Mononuclear cell (primary cell): Measurements from ENCODE around the gene SYNGR3. TPM values are rescaled to one million over a fixed set of nuclear protein-coding genes. Genes with fewer than 3 reads are reported as not detected.

Experiments
- H3K27me3 ChIP-seq: 2 replicates; pipeline ENCODE4 v1.6.0; 2011; ENCODE audit warnings: low read length, control low read depth; ENCODE audit not compliant: insufficient read depth
- H3K4me1 ChIP-seq: 2 replicates; pipeline ENCODE4 v1.5.1; 2011; ENCODE audit warnings: mild to moderate bottlenecking, low read length, control low read depth; ENCODE audit not compliant: insufficient read depth
- H3K4me3 ChIP-seq: 2 replicates; pipeline ENCODE4 v1.5.1; 2011; ENCODE audit warnings: mild to moderate bottlenecking, low read length, moderate library complexity
- H3K9me3 ChIP-seq: 2 replicates; pipeline ENCODE4 v1.5.1; 2011; ENCODE audit warnings: low read depth, mild to moderate bottlenecking, control low read depth, low read length
- total RNA-seq: library from RNA; depleted of rRNA; stranded (reverse); fragments of >200 nt; gene quantifications from one replicate; pipeline ENCODE4 v1.2.3, GENCODE V29; 2012

SYNGR3 gene
- total RNA-seq, 1 donor, result 2.9 TPM

DNA sequence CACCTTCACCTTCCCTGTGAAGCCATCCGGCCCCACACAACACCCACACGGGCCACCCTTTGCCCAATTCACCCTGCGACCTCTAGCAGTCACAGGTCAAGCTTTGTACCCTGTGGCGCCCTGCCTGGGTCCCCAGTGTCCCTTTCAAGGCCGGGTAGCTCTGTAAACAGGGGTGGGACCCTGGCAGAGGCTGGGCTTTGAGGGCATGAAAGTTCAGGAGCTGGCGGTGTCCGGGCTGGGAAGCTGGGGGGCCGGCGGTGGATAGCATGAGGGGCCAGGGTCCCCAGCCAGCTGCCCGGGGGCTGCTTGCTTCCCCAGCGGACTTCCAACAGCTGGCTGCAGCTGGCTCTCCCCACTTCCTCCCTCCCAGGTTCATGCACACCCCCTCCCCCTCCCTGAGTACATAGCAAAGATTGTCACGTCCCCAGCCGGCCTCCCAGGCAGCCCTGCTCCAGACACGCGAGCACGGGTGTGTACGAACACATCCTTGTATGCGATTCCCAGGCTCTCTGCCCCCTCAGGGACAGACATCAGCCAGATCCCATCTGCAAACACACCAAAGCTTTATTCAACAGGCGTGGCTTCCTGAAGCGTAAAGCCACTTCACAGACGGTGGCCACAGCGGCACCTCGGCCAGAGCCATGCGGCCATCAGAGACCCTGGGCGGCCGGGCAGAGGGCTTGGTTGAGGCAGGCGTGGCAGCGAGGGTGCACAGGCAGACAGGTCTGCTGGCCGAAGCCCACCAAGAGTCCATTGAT, 49.7 kb downstream of the SYNGR3 start:
- Histone ChIP-seq H3K9me3 (no peaks in the 10 kb centered on the region), H3K4me3 (no peak overlapping the region), H3K27me3 (no peaks in the 10 kb centered on the region), H3K4me1 (no peaks in the 10 kb centered on the region)

DNA sequence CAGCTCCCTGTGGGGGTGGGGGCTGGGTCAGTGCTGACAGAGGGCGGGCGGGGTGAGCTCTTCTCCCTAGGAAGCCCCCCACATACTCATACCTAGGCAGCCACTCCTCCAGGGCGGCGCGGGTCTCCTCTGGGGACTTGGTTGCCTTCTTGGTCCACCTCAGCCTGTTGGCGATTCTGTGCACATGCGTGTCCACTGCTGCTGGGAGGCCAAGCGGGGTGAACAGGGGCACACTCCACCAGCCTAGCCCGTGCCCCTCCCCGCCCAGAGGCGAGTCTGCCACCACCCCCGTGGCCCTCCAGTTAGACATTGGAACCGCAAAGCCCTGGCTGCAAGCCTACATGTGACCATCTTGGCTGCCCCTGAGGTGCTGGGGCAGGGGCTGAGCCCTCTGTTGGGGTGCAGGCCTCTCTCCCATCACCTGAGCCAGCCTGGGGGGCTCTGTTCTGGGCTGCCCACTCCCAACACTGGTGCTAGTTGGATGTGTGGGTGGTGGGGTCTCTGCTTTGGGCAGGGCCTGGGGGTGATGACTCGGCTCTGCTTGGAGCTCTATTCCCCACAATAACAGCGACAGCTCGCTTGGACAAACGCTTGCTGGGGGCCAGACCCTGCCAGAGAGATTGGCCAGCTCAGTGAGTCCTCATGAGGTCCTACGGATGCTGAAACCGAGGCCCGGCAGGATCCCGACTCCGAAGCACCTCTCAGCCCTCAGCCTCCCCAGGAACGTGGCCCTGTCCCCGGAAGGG, 50.4 kb downstream of the SYNGR3 start:
- Histone ChIP-seq H3K4me3 (no peak overlapping the region), H3K27me3 (no peaks in the 10 kb centered on the region), H3K9me3 (no peaks in the 10 kb centered on the region), H3K4me1 (no peaks in the 10 kb centered on the region)

- Histone ChIP-seq H3K9me3 (no peaks in the 10 kb centered on the region), H3K4me1 (no peaks in the 10 kb centered on the region), H3K4me3 (no peak overlapping the region), H3K27me3 (no peaks in the 10 kb centered on the region)
Observed at GRCh38 chr16:2040787-2041522, 51.2 kb downstream of the SYNGR3 start.

- H3K9me3 ChIP-seq, result no peaks in the 10 kb centered on the region
- no peaks in the 10 kb centered on the region for H3K27me3 ChIP-seq
- peaks cover 8% of the 10 kb centered on the region for H3K4me1 ChIP-seq
- no peak overlapping the region for H3K4me3 ChIP-seq
Observed at GRCh38 chr16:2042171-2042985, 52.6 kb downstream of the SYNGR3 start.

DNA sequence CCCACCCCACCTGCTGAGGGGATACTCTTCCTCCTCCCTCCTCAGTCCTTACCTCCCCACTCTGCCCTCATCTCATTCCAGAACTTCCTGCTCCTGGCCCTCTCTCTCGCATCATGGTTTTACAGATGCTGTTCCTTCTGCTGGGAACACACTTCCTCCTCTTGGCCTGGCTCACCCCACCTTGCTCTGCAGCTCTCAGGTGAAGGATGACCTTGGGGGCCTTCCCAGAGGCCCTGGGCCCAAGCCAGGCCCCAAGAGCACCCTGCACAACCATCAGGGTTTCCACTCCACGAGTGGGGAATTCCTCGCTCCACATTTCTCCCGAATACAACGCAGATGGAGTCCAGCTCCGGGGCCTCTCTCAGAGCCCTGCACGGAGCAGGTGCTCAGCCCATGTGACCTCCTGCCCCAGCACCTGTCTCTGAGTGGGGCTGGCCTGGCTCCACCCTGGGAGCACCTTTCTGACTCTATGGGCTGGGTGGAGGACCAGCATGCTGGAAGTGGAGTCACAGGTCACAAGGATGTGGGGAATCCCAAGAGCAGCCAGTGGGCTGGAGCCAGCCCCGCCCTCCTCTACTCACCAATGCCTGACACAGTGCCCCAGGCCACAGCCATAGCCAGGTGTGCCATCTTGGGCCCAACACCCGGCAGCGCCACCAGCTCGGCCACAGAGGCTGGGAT, 53.4 kb downstream of the SYNGR3 start:
- H3K27me3 ChIP-seq, result no peaks in the 10 kb centered on the region
- H3K4me1 ChIP-seq, result peaks cover 9% of the 10 kb centered on the region
- H3K9me3 ChIP-seq, result no peaks in the 10 kb centered on the region
- H3K4me3 ChIP-seq, result no peak overlapping the region

Other genes with a start within 250 kb of the SYNGR3 start
- gene NME3, start 218.4 kb upstream of the SYNGR3 start, total RNA-seq, result 17.6 TPM
- 13.3 TPM for gene EME2, start 217.2 kb upstream of the SYNGR3 start, total RNA-seq
- gene MRPS34, start 216.8 kb upstream of the SYNGR3 start, total RNA-seq, result 17.1 TPM
- gene SPSB3, start 207.4 kb upstream of the SYNGR3 start, total RNA-seq, result 40.0 TPM
- gene NUBP2, start 207.0 kb upstream of the SYNGR3 start, total RNA-seq, result 26.2 TPM
- 0.63 TPM for gene IGFALS, start 196.3 kb upstream of the SYNGR3 start, total RNA-seq
- gene HAGH, start 163.1 kb upstream of the SYNGR3 start, total RNA-seq, result 14.3 TPM
- 7.0 TPM for gene FAHD1, start 162.8 kb upstream of the SYNGR3 start, total RNA-seq
- not detected for gene MEIOB, start 117.8 kb upstream of the SYNGR3 start, total RNA-seq
- not detected for gene HS3ST6, start 71.6 kb upstream of the SYNGR3 start, total RNA-seq
- 5.8 TPM for gene MSRB1, start 46.8 kb upstream of the SYNGR3 start, total RNA-seq
- gene RPL3L, start 35.3 kb upstream of the SYNGR3 start, total RNA-seq, result not detected
- 57.1 TPM for gene NDUFB10, start 30.4 kb upstream of the SYNGR3 start, total RNA-seq
- gene RPS2, start 25.1 kb upstream of the SYNGR3 start, total RNA-seq, result 2,256 TPM
- not detected for gene RNF151, start 23.1 kb upstream of the SYNGR3 start, total RNA-seq
- gene TBL3, start 17.9 kb upstream of the SYNGR3 start, total RNA-seq, result 6.4 TPM
- gene NOXO1, start 8.5 kb upstream of the SYNGR3 start, total RNA-seq, result not detected
- gene GFER, start 5.8 kb upstream of the SYNGR3 start, total RNA-seq, result 9.0 TPM
- 18.6 TPM for gene ZNF598, start 19.9 kb downstream of the SYNGR3 start, total RNA-seq
- not detected for gene NPW, start 29.8 kb downstream of the SYNGR3 start, total RNA-seq
- 0.84 TPM for gene NHERF2, start 36.9 kb downstream of the SYNGR3 start, total RNA-seq
- gene NTHL1, start 57.9 kb downstream of the SYNGR3 start, total RNA-seq, result 3.1 TPM
- gene TSC2, start 58.0 kb downstream of the SYNGR3 start, total RNA-seq, result 28.3 TPM
- 49.6 TPM for gene PKD1, start 145.9 kb downstream of the SYNGR3 start, total RNA-seq
- not detected for gene RAB26, start 158.7 kb downstream of the SYNGR3 start, total RNA-seq
- gene TRAF7, start 165.8 kb downstream of the SYNGR3 start, total RNA-seq, result 17.9 TPM
- gene CASKIN1, start 206.6 kb downstream of the SYNGR3 start, total RNA-seq, result not detected
- 11.0 TPM for gene MLST8, start 215.5 kb downstream of the SYNGR3 start, total RNA-seq
- gene BRICD5, start 220.9 kb downstream of the SYNGR3 start, total RNA-seq, result 0.84 TPM
- gene PGP, start 224.9 kb downstream of the SYNGR3 start, total RNA-seq, result 9.8 TPM
- 14.0 TPM for gene E4F1, start 233.6 kb downstream of the SYNGR3 start, total RNA-seq
- 0.21 TPM for gene DNASE1L2, start 246.5 kb downstream of the SYNGR3 start, total RNA-seq